C4-2B (cell line): ENCODE measurements around the gene LATS1.

Source experiments
- ZFX ChIP-seq: fragments of 450-650 bp; IDR thresholded peaks from 2 replicates; pipeline ENCODE4 v1.6.1; 2017
- TF ChIP-seq, protein P1 (sequence below): fragments of 450-650 bp; conservative IDR thresholded peaks from 2 replicates; pipeline ENCODE4 v1.5.1; 2017; ENCODE audit warnings: mild to moderate bottlenecking

DNA sequence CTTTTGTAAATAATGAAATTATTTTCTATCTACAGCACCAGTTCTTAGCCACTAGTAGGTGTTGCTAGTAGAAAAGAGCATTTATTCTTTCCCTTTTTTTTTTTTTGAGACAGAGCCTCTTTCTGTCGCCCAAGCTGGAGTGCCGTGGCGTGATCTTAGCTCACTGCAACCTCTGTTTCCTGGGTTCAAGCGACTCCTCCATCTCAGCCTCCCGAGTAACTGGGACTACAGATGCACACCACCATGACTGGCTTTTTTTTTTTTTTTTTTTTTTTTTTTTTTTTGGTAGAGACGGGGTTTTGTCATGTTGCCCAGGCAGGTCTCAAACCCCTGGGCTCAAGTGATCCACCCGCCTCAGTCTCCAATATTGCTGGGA is 38.3 kb upstream of the LATS1 start:
- TF ChIP-seq, protein P1, sequence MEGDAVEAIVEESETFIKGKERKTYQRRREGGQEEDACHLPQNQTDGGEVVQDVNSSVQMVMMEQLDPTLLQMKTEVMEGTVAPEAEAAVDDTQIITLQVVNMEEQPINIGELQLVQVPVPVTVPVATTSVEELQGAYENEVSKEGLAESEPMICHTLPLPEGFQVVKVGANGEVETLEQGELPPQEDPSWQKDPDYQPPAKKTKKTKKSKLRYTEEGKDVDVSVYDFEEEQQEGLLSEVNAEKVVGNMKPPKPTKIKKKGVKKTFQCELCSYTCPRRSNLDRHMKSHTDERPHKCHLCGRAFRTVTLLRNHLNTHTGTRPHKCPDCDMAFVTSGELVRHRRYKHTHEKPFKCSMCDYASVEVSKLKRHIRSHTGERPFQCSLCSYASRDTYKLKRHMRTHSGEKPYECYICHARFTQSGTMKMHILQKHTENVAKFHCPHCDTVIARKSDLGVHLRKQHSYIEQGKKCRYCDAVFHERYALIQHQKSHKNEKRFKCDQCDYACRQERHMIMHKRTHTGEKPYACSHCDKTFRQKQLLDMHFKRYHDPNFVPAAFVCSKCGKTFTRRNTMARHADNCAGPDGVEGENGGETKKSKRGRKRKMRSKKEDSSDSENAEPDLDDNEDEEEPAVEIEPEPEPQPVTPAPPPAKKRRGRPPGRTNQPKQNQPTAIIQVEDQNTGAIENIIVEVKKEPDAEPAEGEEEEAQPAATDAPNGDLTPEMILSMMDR = no peak
- TF ChIP-seq ZFX = no peak
